Endothelial cell of umbilical vein (primary cell): ENCODE measurements around the gene RRP8. TPM values are rescaled to one million over a fixed set of nuclear protein-coding genes. Genes with fewer than 3 reads are reported as not detected.

Source experiments
- BruUV-seq: library from RNA; stranded (reverse); fragments of 400-500 nt; replicated peaks from 2 replicates; lab custom pipeline; 2021; lab: Mats Ljungman, UMichigan
- CTCF ChIA-PET: fragments of 300-600, 350-600 bp; sonication (Branson Sonifier 250); formaldehyde crosslinking; loops from one replicate; lab custom pipeline; 2021; ENCODE audit warnings: antibody characterized with exemption, inconsistent platforms; lab: Charles Lee
- POLR2A ChIA-PET: fragments of 300-600, 350-600 bp; sonication (Branson Sonifier 250); formaldehyde crosslinking; loops from one replicate; lab custom pipeline; 2021; ENCODE audit warnings: antibody characterized with exemption, inconsistent platforms; lab: Charles Lee
- DNase-seq: peaks from one replicate; pipeline ENCODE4 v3.0.0-alpha.2; 2011; ENCODE audit warnings: low read depth, low spot score
- FAIRE-seq: peaks from 2 replicates; lab custom pipeline; 2011; peaks lifted over from hg19 to GRCh38; lab: Jason Lieb, UNC
- H2AFZ ChIP-seq: 2 replicates; pipeline ENCODE4 v1.6.0; 2012; ENCODE audit warnings: low read depth, low read length, control low read depth, inconsistent platforms
- H3K27ac ChIP-seq: 2 replicates; pipeline ENCODE4 v1.5.1; 2011; ENCODE audit warnings: low read depth, mild to moderate bottlenecking, control low read depth, low read length, moderate library complexity; ENCODE audit not compliant: insufficient read depth
- H3K27me3 ChIP-seq, 2 experiments: 2 replicates each; pipeline versions ENCODE4 v1.6.0 to v1.6.1; 2011; ENCODE audit warnings: low read length in 2 of 2, mixed read lengths in 1 of 2; ENCODE audit not compliant: control insufficient read depth in 2 of 2, insufficient read depth in 2 of 2
- H3K36me3 ChIP-seq, 2 experiments: 2 replicates in 1 of 2; 3 replicates in 1 of 2; pipeline ENCODE4 v1.5.1; 2011; ENCODE audit warnings: low read length in 2 of 2, mild to moderate bottlenecking in 1 of 2, moderate library complexity in 1 of 2; ENCODE audit not compliant: control insufficient read depth in 2 of 2, insufficient read depth in 2 of 2; ENCODE audit errors: extremely low read depth in 1 of 2
- H3K4me1 ChIP-seq: 3 replicates; pipeline ENCODE4 v1.5.1; 2011; ENCODE audit warnings: mild to moderate bottlenecking, low read length; ENCODE audit not compliant: control insufficient read depth, insufficient read depth; ENCODE audit errors: extremely low read depth
- H3K4me2 ChIP-seq: 2 replicates; pipeline ENCODE4 v1.6.1; 2011; ENCODE audit warnings: low read length, control low read depth, mixed read lengths; ENCODE audit not compliant: insufficient read depth
- H3K4me3 ChIP-seq, 3 experiments: fragments of 200-600 bp in 1 of 3; sonication (generic), shearing (Covaris generic) in 1 of 3; replicated peaks in 1 of 3; 2 replicates each; pipeline ENCODE4 v1.5.1; 2011 to 2016; ENCODE audit warnings: control low read depth in 3 of 3, low read length in 3 of 3, mild to moderate bottlenecking in 2 of 3, inconsistent platforms in 1 of 3, low read depth in 1 of 3, moderate library complexity in 1 of 3; ENCODE audit not compliant: insufficient read depth in 1 of 3
- H3K79me2 ChIP-seq: 2 replicates; pipeline ENCODE4 v1.6.0; 2012; ENCODE audit warnings: low read length, inconsistent platforms; ENCODE audit not compliant: control insufficient read depth, insufficient read depth
- H3K9ac ChIP-seq: replicated peaks from 2 replicates; pipeline ENCODE3; 2011; ENCODE audit warnings: low read length, control low read depth; ENCODE audit not compliant: insufficient read depth; ENCODE audit errors: extremely low read depth
- H3K9me1 ChIP-seq: replicated peaks from 3 replicates; pipeline ENCODE4 v1.6.0; 2011; ENCODE audit warnings: mild to moderate bottlenecking, low read length; ENCODE audit not compliant: control insufficient read depth, insufficient read depth; ENCODE audit errors: extremely low read depth
- H3K9me3 ChIP-seq: replicated peaks from 2 replicates; pipeline ENCODE4 v1.5.1; 2012; ENCODE audit warnings: low read length, inconsistent platforms; ENCODE audit not compliant: control insufficient read depth, insufficient read depth
- H4K20me1 ChIP-seq: replicated peaks from 2 replicates; pipeline ENCODE3; 2011; ENCODE audit warnings: mild to moderate bottlenecking, low read length; ENCODE audit not compliant: control insufficient read depth, insufficient read depth; ENCODE audit errors: extremely low read depth
- CTCF ChIP-seq, 2 donors: IDR thresholded peaks; 1 replicate in 1 of 2; 2 replicates in 1 of 2; pipeline ENCODE4 v1.5.1; 2011; ENCODE audit warnings: low read length in 2 of 2, mild to moderate bottlenecking in 2 of 2, moderate library complexity in 2 of 2, control low read depth in 1 of 2, inconsistent platforms in 1 of 2, low read depth in 1 of 2; ENCODE audit not compliant: insufficient read depth in 1 of 2; ENCODE audit errors: extremely low read depth in 1 of 2
- EZH2 ChIP-seq: IDR thresholded peaks from 2 replicates; pipeline ENCODE4 v1.6.1; 2012; ENCODE audit warnings: borderline replicate concordance, low read depth, mild to moderate bottlenecking, moderate library complexity, low read length, inconsistent platforms; ENCODE audit not compliant: severe bottlenecking
- FOS ChIP-seq: IDR thresholded peaks from 2 replicates; pipeline ENCODE4 v1.6.1; 2011; ENCODE audit warnings: mild to moderate bottlenecking, low read length, moderate library complexity, borderline replicate concordance; ENCODE audit not compliant: insufficient read depth
- GATA2 ChIP-seq: IDR thresholded peaks from 2 replicates; pipeline ENCODE4 v1.7.0; 2011; ENCODE audit warnings: low read depth, mild to moderate bottlenecking, moderate library complexity, mixed read lengths, low read length; ENCODE audit not compliant: insufficient read length, insufficient read depth
- JUN ChIP-seq: IDR thresholded peaks from 2 replicates; pipeline ENCODE4 v1.6.1; 2011; ENCODE audit warnings: borderline replicate concordance, low read depth; ENCODE audit not compliant: insufficient read length, insufficient read depth
- MAX ChIP-seq: IDR thresholded peaks from 2 replicates; pipeline ENCODE4 v1.6.1; 2011; ENCODE audit not compliant: insufficient read depth, insufficient read length
- MYC ChIP-seq: IDR thresholded peaks from one replicate; pipeline ENCODE4 v1.6.1; 2011; ENCODE audit warnings: mild to moderate bottlenecking, low read depth, low read length
- POLR2A ChIP-seq: IDR thresholded peaks from 2 replicates; pipeline ENCODE4 v1.6.1; 2012; ENCODE audit warnings: low read depth, mild to moderate bottlenecking, control low read depth, low read length
- POLR2AphosphoS5 ChIP-seq: IDR thresholded peaks from 2 replicates; pipeline ENCODE4 v1.6.1; 2012; ENCODE audit warnings: low read depth, mild to moderate bottlenecking, control low read depth, low read length, moderate library complexity; ENCODE audit not compliant: insufficient read depth
- dilution Hi-C: fragments of 300-500 bp; cut with MboI; formaldehyde crosslinking; loops from one replicate; pipeline ENCODE4 v1.15.0; 2019; ENCODE audit warnings: low sequenced_read_pairs; ENCODE audit not compliant: extremely low pct_ligation_motif_present
- intact Hi-C: fragments of 100-400 bp; cut with micrococcal nuclease; formaldehyde crosslinking; loops from one replicate; pipeline ENCODE4 v1.10.0; 2022
- polyA plus RNA-seq, 4 experiments: library from polyadenylated mRNA; depleted of rRNA in 3 of 4; stranded (reverse) in 3 of 4; unstranded in 1 of 4; fragments of >200 nt; gene quantifications; 2 replicates each; pipeline versions ENCODE4 v1.2.1 to v1.2.3, GENCODE V29; 2011 to 2012; ENCODE audit warnings: missing spikeins in 1 of 4
- total RNA-seq: library from RNA; stranded (reverse); gene quantifications from 2 replicates; pipeline ENCODE4 v1.2.3, GENCODE V29; 2021

The RRP8 gene
- total and polyA plus RNA-seq, 2 donors (not counting 3 experiments of a cell fraction or from before 2014, with no cell fraction given), result 6.4 to 19.4 TPM

GRCh38 chr11:6553634-6554033 lies 49.8 kb downstream of the RRP8 start:
- no peaks in the 10 kb centered on the region for H3K36me3 ChIP-seq
- H4K20me1 ChIP-seq, result no peaks in the 10 kb centered on the region
- H3K27ac ChIP-seq, result no peak overlapping the region
- no peak overlapping the region for H3K4me3 ChIP-seq
- DNase-seq, result no peak
- TF ChIP-seq EZH2, result no peak
- no peak for TF ChIP-seq POLR2A
- no peak for TF ChIP-seq FOS
- TF ChIP-seq MAX, result no peak
- TF ChIP-seq CTCF (IDR thresholded peaks at IDR 0.05; ENCODE audit: extremely low read depth in 1 of 2, insufficient read depth in 1 of 2, low read depth in 1 of 2, low read length in 2 of 2), result no peak
- no peak for TF ChIP-seq POLR2AphosphoS5
- TF ChIP-seq MYC, result no peak
- TF ChIP-seq JUN, result no peak
- TF ChIP-seq GATA2, result no peak
- no peaks in the 10 kb centered on the region for H3K27me3 ChIP-seq
- H3K9me3 ChIP-seq, result no peaks in the 10 kb centered on the region
- H3K9ac ChIP-seq, result no peak overlapping the region
- no TSS peak for BruUV-seq
- H3K9me1 ChIP-seq, result no peaks in the 10 kb centered on the region
- no peaks in the 10 kb centered on the region for H3K4me1 ChIP-seq
- CTCF ChIA-PET, result interaction anchor here (1.1 to 1.3 kb wide), 2 partner anchors 22 to 29 kb away, joined by 4 read pairs; no protein-coding TSS in a partner anchor
- H3K4me2 ChIP-seq, result no peak overlapping the region
- POLR2A ChIA-PET, result no interaction called here
- intact Hi-C loops (no loop called here), dilution Hi-C loops (no loop called here)
- no peaks in the 10 kb centered on the region for H3K79me2 ChIP-seq
- FAIRE-seq, result no peak
- no peak overlapping the region for H2AFZ ChIP-seq
